Occipital lobe (tissue), 3 donors: ENCODE measurements around the gene CABP4. TPM values are rescaled to one million over a fixed set of nuclear protein-coding genes. Genes with fewer than 3 reads are reported as not detected.

Source experiments
- DNase-seq: peaks from one replicate; lab custom pipeline; 2025; lab: John Stamatoyannopoulos, UW
- small RNA-seq: library from RNA; depleted of rRNA; stranded (forward); fragments of <200 nt; gene quantifications from one replicate; pipeline ENCODE3, GENCODE V24; 2014
- total RNA-seq: library from RNA; depleted of rRNA; stranded (reverse); fragments of >200 nt; gene quantifications from one replicate; pipeline ENCODE4 v1.2.3, GENCODE V29; 2014

CABP4 gene
- total RNA-seq, 1 donor from 2014 or later, result not detected

- no peak for DNase-seq
Observed at GRCh38 chr11:67510023-67510345, 54.8 kb downstream of the CABP4 start.

Small RNAs within 50 kb of the gene (small RNA-seq; reads per million reads assigned to genes)
- not detected for gene MIR6752

Other genes with a start within 250 kb of the CABP4 start
- gene GRK2, start 188.9 kb upstream of the CABP4 start, total RNA-seq, result 44.9 TPM
- gene ANKRD13D, start 166.1 kb upstream of the CABP4 start, total RNA-seq, result 49.4 TPM
- 2.0 TPM for gene SSH3, start 151.8 kb upstream of the CABP4 start, total RNA-seq
- gene POLD4, start 101.8 kb upstream of the CABP4 start, total RNA-seq, result 3.6 TPM
- not detected for gene CLCF1, start 81.8 kb upstream of the CABP4 start, total RNA-seq
- 14.0 TPM for gene RAD9A, start 63.4 kb upstream of the CABP4 start, total RNA-seq
- gene PPP1CA, start 53.5 kb upstream of the CABP4 start, total RNA-seq, result 53.5 TPM
- gene TBC1D10C, start 51.3 kb upstream of the CABP4 start, total RNA-seq, result 0.16 TPM
- gene CARNS1, start 39.7 kb upstream of the CABP4 start, total RNA-seq, result 0.16 TPM
- 13.1 TPM for gene RPS6KB2, start 26.9 kb upstream of the CABP4 start, total RNA-seq
- gene PTPRCAP, start 17.7 kb upstream of the CABP4 start, total RNA-seq, result not detected
- gene CORO1B, start 11.9 kb upstream of the CABP4 start, total RNA-seq, result 23.4 TPM
- gene GPR152, start 2.6 kb upstream of the CABP4 start, total RNA-seq, result not detected
- gene TMEM134, start 13.9 kb downstream of the CABP4 start, total RNA-seq, result 13.1 TPM
- 66.8 TPM for gene AIP, start 27.7 kb downstream of the CABP4 start, total RNA-seq
- 34.0 TPM for gene PITPNM1, start 50.0 kb downstream of the CABP4 start, total RNA-seq
- gene CDK2AP2, start 52.8 kb downstream of the CABP4 start, total RNA-seq, result 4.7 TPM
- gene CABP2, start 68.1 kb downstream of the CABP4 start, total RNA-seq, result not detected
- 200 TPM for gene GSTP1, start 128.5 kb downstream of the CABP4 start, total RNA-seq
- gene NDUFV1, start 151.6 kb downstream of the CABP4 start, total RNA-seq, result 129 TPM
- 0.62 TPM for gene NUDT8, start 174.6 kb downstream of the CABP4 start, total RNA-seq
- gene TBX10, start 184.4 kb downstream of the CABP4 start, total RNA-seq, result not detected
- 0.47 TPM for gene ACY3, start 195.4 kb downstream of the CABP4 start, total RNA-seq
- gene ALDH3B2, start 219.3 kb downstream of the CABP4 start, total RNA-seq, result not detected